Bronchial epithelial cell (primary cell): ENCODE data around the gene AKAP6. TPM values are rescaled to one million over a fixed set of nuclear protein-coding genes. Genes with fewer than 3 reads are reported as not detected.
"Not testable (repeated sequence)": the region's sequence is repeated elsewhere in the genome, so short reads cannot be mapped to it uniquely, and the experiment has no call there.

Source experiments
- DNase-seq: peaks from one replicate; pipeline ENCODE4 v3.0.0-alpha.2; 2010; ENCODE audit warnings: low read depth
- FAIRE-seq: peaks from 2 replicates; lab custom pipeline; 2011; peaks lifted over from hg19 to GRCh38; lab: Jason Lieb, UNC
- H3K27me3 ChIP-seq: 2 replicates; pipeline ENCODE4 v1.5.1; 2011; ENCODE audit warnings: low read length; ENCODE audit not compliant: control insufficient read depth, insufficient read depth
- H3K36me3 ChIP-seq: 2 replicates; pipeline ENCODE4 v1.5.1; 2011; ENCODE audit warnings: low read length; ENCODE audit not compliant: control insufficient read depth, insufficient read depth
- H3K4me3 ChIP-seq: 2 replicates; pipeline ENCODE4 v1.5.1; 2011; ENCODE audit warnings: mild to moderate bottlenecking, low read depth, low read length, control low read depth
- total RNA-seq: library from RNA; depleted of rRNA; stranded (reverse); fragments of >200 nt; gene quantifications from 2 replicates; pipeline ENCODE4 v1.2.1, GENCODE V29; 2014
- TF ChIP-seq, protein P1 (sequence below): IDR thresholded peaks from 2 replicates; pipeline ENCODE4 v1.5.1; 2011; ENCODE audit warnings: mild to moderate bottlenecking, moderate library complexity, low read length, control low read depth, inconsistent platforms; ENCODE audit not compliant: insufficient read depth, severe bottlenecking

The AKAP6 gene
- total RNA-seq, 1 donor from 2014 or later = 4.2 TPM

DNA sequence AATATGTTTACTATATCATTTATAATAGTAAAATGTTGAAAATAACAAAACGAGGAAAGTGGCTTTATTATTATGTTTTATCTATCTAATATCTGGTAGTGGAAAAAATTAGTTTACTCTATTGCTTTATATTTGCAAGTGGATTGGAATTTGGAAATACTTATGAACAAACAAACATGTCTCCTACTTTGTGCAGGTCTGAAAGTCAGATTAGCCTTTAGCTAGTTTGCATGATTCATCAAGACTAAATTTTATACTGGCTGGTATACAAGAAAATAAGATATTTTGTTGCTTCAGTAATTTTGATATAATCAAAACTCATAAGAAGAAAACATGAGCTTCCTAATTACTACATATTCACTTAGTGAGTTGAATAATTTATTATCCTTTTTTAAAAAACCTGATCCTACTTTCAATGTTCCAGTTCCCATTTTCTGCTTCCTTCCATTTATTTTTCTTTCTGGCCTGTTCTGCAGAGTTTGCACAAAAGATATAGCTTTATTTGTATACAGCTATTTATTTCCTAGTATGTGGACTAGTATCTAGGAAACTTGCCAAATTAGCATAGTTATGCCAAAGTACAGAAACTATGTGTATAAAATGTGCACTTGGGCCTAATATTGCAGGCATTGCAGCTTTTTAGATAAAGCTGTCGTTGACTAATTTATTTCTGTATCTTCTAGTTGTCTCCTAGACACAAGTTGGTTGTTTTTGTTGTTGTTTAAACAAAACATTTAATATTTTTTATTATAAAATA lies 122.0 kb downstream of the AKAP6 start:
- TF ChIP-seq, protein P1, sequence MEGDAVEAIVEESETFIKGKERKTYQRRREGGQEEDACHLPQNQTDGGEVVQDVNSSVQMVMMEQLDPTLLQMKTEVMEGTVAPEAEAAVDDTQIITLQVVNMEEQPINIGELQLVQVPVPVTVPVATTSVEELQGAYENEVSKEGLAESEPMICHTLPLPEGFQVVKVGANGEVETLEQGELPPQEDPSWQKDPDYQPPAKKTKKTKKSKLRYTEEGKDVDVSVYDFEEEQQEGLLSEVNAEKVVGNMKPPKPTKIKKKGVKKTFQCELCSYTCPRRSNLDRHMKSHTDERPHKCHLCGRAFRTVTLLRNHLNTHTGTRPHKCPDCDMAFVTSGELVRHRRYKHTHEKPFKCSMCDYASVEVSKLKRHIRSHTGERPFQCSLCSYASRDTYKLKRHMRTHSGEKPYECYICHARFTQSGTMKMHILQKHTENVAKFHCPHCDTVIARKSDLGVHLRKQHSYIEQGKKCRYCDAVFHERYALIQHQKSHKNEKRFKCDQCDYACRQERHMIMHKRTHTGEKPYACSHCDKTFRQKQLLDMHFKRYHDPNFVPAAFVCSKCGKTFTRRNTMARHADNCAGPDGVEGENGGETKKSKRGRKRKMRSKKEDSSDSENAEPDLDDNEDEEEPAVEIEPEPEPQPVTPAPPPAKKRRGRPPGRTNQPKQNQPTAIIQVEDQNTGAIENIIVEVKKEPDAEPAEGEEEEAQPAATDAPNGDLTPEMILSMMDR = no peak
- FAIRE-seq = no peak

DNA sequence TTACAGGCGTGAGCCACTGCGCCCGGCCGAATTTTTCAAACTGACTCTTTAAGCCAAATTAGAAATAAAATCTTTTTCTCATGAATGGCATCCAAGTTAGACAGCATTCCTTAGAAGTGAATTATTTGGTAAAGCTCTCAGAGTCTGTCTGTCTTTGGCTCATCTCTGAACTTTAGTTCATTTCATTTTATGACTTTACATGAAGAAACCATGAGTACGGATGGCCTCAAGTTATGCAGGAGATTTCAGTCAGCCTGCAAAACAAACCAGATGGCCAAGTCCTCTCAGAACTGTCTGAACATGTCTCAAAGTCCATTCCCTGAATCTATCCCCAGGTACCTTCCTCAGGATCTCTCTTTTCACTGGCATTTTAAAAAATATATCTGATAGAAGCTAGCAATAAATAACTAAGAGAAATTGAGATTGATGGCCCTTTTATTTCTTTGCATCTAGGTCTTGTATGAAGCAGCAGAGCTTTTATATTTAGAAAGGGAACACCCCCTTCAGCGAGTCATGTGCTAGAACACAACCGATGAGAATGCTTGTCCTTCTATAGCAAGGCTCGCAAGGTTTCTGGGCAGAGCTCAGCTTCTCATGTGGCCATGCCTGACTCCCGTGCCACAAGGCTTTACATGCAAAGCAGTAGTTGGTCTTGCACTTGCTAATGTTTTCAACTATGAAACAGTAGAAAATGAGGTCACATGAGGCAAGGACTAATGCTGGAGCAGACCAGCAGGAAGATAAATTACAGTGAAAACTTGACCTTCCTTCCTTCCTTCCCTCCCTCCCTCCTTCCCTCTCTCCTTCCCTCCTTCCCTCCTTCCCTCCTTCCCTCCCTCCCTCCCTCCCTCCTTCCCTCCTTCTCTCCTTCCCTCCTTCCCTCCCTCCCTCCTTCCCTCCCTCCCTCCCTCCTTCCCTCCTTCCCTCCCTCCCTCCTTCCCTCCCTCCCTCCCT lies 125.0 kb downstream of the AKAP6 start:
- no peaks in the 10 kb centered on the region for H3K27me3 ChIP-seq
- no peak for FAIRE-seq
- H3K36me3 ChIP-seq = no peaks in the 10 kb centered on the region
- DNase-seq = peak; percentile 32
- H3K4me3 ChIP-seq = no peak overlapping the region
- TF ChIP-seq, protein P1 = no peak

More for the DNA sequence above, 122.0 kb downstream of the AKAP6 start:
- no peaks in the 10 kb centered on the region for H3K27me3 ChIP-seq
- no peaks in the 10 kb centered on the region for H3K36me3 ChIP-seq
- H3K4me3 ChIP-seq = no peak overlapping the region
- peak; percentile 46 for DNase-seq

DNA sequence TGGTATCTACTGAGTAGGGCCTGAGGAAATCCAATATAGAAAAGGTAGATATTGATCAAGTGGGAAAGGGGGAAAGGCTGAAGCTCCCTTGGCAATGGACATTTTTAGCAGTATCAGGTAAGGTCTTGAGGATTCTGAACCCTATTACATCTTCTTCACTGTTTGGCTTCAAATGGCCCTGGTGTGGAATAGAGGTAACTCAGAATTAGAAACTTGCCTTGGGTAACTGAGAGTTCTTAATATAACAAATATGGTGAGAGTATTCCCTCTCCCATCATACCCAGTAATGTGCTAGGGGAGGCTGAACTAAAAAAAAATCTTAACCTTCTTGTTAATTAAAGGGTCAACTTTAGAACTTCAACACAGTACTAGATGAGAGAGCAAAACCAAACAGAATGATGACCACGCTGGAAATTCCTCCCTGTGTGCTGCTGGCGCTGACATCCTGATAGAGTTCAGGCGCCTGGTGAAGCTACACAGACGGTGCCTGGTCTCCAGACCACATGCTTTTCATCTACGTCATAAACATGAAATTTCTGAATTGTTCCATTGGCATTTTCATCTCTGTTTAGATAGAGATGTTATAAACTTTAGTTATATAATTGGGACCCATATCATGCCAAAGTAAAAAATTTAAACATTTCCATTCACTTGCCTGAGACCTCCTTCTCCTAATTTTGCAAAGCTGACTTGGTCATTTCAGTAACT lies 128.3 kb downstream of the AKAP6 start:
- FAIRE-seq = no peak
- H3K4me3 ChIP-seq = no peak overlapping the region
- H3K27me3 ChIP-seq = no peaks in the 10 kb centered on the region
- H3K36me3 ChIP-seq = no peaks in the 10 kb centered on the region
- TF ChIP-seq, protein P1 = no peak
- no peak for DNase-seq

DNA sequence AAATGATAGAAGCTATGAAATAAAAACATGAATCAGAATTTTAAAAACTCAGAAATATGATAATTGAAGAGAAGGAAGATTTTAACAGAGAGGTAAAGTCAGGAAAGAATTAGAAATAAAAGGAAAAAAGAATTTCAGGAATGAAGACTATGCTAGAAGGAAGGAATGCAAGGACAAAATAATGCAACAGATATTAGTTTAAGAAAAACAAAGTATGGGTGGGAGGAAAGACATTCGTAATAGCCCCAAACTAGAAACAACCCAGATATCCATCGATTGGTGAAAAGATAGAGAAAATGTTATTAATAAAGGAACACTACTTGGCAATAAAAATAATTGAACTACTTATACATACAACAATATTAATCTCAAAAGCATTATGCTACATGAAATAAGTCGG lies 129.6 kb downstream of the AKAP6 start:
- H3K36me3 ChIP-seq = no peaks in the 10 kb centered on the region
- TF ChIP-seq, protein P1 = no peak
- FAIRE-seq = no peak
- H3K4me3 ChIP-seq = no peak overlapping the region
- DNase-seq = no peak
- H3K27me3 ChIP-seq = no peaks in the 10 kb centered on the region

DNA sequence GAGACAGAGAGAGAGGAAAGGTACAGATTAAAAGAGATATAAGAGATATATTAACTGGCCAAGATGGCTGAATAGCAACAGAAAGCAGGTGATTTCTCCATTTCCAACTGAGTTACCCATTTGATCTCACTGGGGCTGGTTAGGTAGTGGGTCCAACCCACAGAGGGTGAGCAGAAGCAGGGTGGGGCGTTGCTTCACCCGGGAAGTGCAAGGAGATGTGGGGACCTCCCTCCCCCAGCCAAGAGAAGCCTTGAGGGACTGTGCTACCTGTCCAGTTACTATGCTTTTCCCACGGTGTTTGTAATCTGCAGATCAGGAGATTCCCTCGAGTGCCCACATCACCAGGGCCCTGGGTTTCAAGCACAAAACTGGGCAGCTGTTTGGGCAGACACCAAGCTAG lies 131.2 kb downstream of the AKAP6 start:
- H3K36me3 ChIP-seq = no peaks in the 10 kb centered on the region
- no peak for FAIRE-seq
- DNase-seq = no peak
- no peaks in the 10 kb centered on the region for H3K27me3 ChIP-seq
- TF ChIP-seq, protein P1 = no peak
- no peak overlapping the region for H3K4me3 ChIP-seq

DNA sequence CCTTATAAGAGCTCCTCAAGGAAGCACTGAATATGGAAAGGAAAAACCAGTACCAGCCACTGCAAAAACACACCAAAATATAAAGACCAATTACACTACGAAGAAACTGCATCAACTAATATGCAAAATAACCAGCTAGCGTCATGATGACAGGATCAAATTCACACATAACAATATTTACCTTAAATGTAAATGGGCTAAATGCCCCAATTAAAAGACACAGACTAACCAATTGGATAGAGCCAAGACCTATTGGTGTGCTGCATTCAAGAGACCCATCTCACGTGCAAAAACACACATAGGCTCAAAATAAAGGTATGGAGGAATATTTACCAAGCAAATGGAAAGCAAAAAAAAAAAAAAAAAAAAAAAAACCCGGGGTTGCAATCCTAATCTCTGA lies 133.5 kb downstream of the AKAP6 start:
- H3K4me3 ChIP-seq, FAIRE-seq, H3K27me3 ChIP-seq, H3K36me3 ChIP-seq, DNase-seq: not testable (repeated sequence)
